Kidney (tissue), 14 donors: ENCODE results near the gene GLOD4. TPM values are rescaled to one million over a fixed set of nuclear protein-coding genes. Genes with fewer than 3 reads are reported as not detected.

Experiments used
- DNase-seq, 5 donors: peaks; one replicate each; pipeline ENCODE4 v3.0.0-alpha.2; 2013 to 2020
- FAIRE-seq: peaks from 2 replicates; lab custom pipeline; 2012; peaks lifted over from hg19 to GRCh38; lab: Jason Lieb, UNC
- H3K27ac ChIP-seq, 2 donors: one replicate each; pipeline ENCODE4 v1.7.0; 2013; ENCODE audit warnings: low read depth in 2 of 2, low read length in 2 of 2, inconsistent platforms in 1 of 2
- H3K27me3 ChIP-seq: one replicate; pipeline ENCODE4 v1.7.1; 2013; ENCODE audit warnings: low read length, inconsistent platforms; ENCODE audit not compliant: control insufficient read depth, insufficient read depth
- H3K36me3 ChIP-seq, 3 donors: one replicate each; pipeline versions ENCODE4 v1.7.0 to v1.7.1; 2013; ENCODE audit warnings: low read length in 3 of 3, control low read depth in 1 of 3, inconsistent platforms in 1 of 3; ENCODE audit not compliant: insufficient read depth in 3 of 3, control insufficient read depth in 2 of 3
- H3K4me1 ChIP-seq, 3 donors: one replicate each; pipeline versions ENCODE4 v1.7.0 to v1.7.1; 2013; ENCODE audit warnings: low read length in 3 of 3, inconsistent platforms in 1 of 3, low read depth in 1 of 3; ENCODE audit not compliant: control insufficient read depth in 2 of 3, insufficient read depth in 2 of 3
- H3K4me3 ChIP-seq, 3 donors: one replicate each; pipeline versions ENCODE4 v1.7.0 to v1.8.1; 2013; ENCODE audit warnings: low read length in 3 of 3, control low read depth in 1 of 3, inconsistent platforms in 1 of 3
- H3K9ac ChIP-seq, 3 donors: one replicate each; pipeline versions ENCODE4 v1.7.0 to v1.7.1; 2013; ENCODE audit warnings: low read length in 3 of 3, control low read depth in 1 of 3, inconsistent platforms in 1 of 3
- H3K9me3 ChIP-seq, 3 donors: one replicate each; pipeline versions ENCODE4 v1.7.0 to v1.7.1; 2013; ENCODE audit warnings: low read length in 3 of 3, control low read depth in 1 of 3, inconsistent platforms in 1 of 3; ENCODE audit not compliant: control insufficient read depth in 2 of 3, insufficient read depth in 1 of 3
- CTCF ChIP-seq: IDR thresholded peaks from 3 replicates; pipeline ENCODE4 v1.5.1; 2012; ENCODE audit warnings: mild to moderate bottlenecking, moderate library complexity, borderline replicate concordance; ENCODE audit not compliant: insufficient read depth; ENCODE audit errors: extremely low read depth
- intact Hi-C: fragments of 100-400 bp; cut with DNase I; formaldehyde crosslinking; loops from one replicate; pipeline ENCODE4 v1.11.1; 2022
- polyA plus RNA-seq: library from polyadenylated mRNA; stranded (reverse); fragments of 350-450 nt; fragmentation: Illumina TruSeq; extraction: RNeasy Lipid Tissue Mini Kit (QIAGEN cat#74804); gene quantifications from one replicate; pipeline ENCODE4 v1.2.3, GENCODE V29; 2014; ENCODE audit warnings: low read depth, low replicate concordance; ENCODE audit not compliant: insufficient read depth
- total RNA-seq: library from RNA; stranded (reverse); fragmentation: NEBNext Ultra II Directional; extraction: Animal tissue kit (Norgen Biotek cat#: 25700); gene quantifications from one replicate; pipeline ENCODE4 v1.2.1, GENCODE V29; 2021
- donor health status: control.
- donor health status: control.
- donor health status: control.
- donor health status: control.
- donor health status: control.
- donor health status: DM: yes; HTN: yes; CAD: no.
- donor health status: Normal renal cell carcinoma (clear cell type).

Gene GLOD4
- total and polyA plus RNA-seq, 2 donors from 2014 or later: 70.6 to 90.8 TPM

DNA sequence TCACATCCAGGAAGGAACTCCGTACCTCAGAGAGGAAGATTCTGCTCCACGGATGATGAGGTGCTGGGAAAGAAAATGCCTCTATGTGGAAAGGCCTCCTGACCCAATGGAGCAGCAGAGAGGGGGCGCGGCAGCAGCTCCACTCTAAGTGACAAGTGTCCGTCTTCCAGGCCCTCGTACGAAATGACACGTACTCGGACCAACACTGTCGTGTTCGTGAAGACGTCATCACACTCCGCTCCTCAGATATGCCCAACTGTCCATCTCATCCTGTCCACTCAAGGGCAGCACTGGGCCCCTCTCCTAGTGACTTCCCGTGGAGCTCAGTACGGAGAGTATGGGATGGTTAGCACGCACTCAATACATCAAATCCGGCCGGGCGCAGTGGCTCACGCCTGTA lies 32.3 kb upstream of the GLOD4 start:
- no peaks in the 10 kb centered on the region for H3K9me3 ChIP-seq
- H3K27ac ChIP-seq: no peak overlapping the region
- H3K36me3 ChIP-seq: peaks cover 0 to 4% (median 4%) of the 10 kb centered on the region in 3 donors
- DNase-seq (no peak), FAIRE-seq (no peak)
- no peak overlapping the region for H3K4me3 ChIP-seq
- TF ChIP-seq CTCF: no peak
- H3K27me3 ChIP-seq: no peaks in the 10 kb centered on the region
- H3K4me1 ChIP-seq: no peaks in the 10 kb centered on the region
- H3K9ac ChIP-seq: no peak overlapping the region
- intact Hi-C loops: no loop called here

GRCh38 chr17:812638-813204 lies 30.6 kb upstream of the GLOD4 start:
- Histone ChIP-seq H3K4me1 (no peaks in the 10 kb centered on the region), H3K4me3 (no peak overlapping the region), H3K9me3 (no peaks in the 10 kb centered on the region), H3K36me3 (peaks cover 0 to 4% (median 4%) of the 10 kb centered on the region in 3 donors), H3K9ac (no peak overlapping the region), H3K27me3 (no peaks in the 10 kb centered on the region), H3K27ac (no peak overlapping the region)
- FAIRE-seq (no peak), DNase-seq (no peak)
- intact Hi-C loops: no loop called here
- no peak for TF ChIP-seq CTCF

DNA sequence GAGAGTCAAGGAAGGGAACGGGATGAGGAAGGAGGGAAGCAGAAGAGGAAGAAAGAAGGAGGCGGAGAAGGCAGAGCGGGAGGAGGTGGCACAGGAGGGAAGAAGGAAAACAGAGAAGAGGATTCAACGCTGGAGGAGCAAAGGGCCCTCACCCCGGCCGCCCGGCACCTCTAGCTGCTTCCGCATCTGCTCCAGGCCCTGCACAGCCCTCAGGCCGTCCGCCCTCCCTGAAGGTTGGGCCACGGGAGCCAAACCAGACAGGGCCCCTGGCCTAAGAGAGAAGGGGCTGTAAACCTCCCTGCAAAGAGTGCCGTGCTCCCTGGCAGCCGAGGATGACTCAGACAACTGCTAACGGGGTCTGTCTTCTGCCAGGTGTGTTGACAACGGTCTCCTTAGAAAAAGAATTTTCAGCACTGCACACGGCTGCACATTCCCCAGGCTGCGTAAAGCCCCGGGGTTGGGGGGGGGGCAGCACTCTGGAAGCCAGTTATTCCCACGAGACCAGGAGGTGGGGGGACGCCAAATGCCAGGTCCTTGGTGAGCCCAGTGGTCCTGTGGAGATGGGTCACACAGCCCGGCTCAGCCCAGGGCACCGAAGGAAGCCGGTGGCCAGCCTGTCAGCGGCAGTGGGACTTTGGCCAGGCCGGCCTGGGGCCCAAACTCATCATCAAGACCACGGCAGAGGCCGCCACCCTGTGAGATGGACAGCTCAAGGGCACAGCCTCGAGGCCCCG lies 29.1 kb upstream of the GLOD4 start:
- H3K4me1 ChIP-seq: no peaks in the 10 kb centered on the region
- peaks cover 0 to 4% (median 4%) of the 10 kb centered on the region in 3 donors for H3K36me3 ChIP-seq
- no peak overlapping the region for H3K4me3 ChIP-seq
- TF ChIP-seq CTCF: no peak
- H3K27me3 ChIP-seq: no peaks in the 10 kb centered on the region
- intact Hi-C loops: no loop called here
- peak in 2 of 5 donors; percentile 29 to 34 for DNase-seq
- H3K9ac ChIP-seq: no peak overlapping the region
- no peak overlapping the region for H3K27ac ChIP-seq
- no peak for FAIRE-seq
- no peaks in the 10 kb centered on the region for H3K9me3 ChIP-seq
